Ramos (cell line): Measurements from ENCODE around the gene HOXD10.

Experiments
- in situ Hi-C: fragments of 300-500 bp; cut with MboI; formaldehyde crosslinking; loops from one replicate; pipeline ENCODE4 v1.14.3; 2022; ENCODE audit warnings: low sequenced_read_pairs; ENCODE audit not compliant: unreplicated experiment

Gene HOXD10

GRCh38 chr2:176140513-176141317, 24.1 kb downstream of the HOXD10 start:
- in situ Hi-C loops, result loop anchor here (5.0 to 25.0 kb wide), 3 partner anchors 312 to 997 kb away; no protein-coding TSS in a partner anchor

DNA sequence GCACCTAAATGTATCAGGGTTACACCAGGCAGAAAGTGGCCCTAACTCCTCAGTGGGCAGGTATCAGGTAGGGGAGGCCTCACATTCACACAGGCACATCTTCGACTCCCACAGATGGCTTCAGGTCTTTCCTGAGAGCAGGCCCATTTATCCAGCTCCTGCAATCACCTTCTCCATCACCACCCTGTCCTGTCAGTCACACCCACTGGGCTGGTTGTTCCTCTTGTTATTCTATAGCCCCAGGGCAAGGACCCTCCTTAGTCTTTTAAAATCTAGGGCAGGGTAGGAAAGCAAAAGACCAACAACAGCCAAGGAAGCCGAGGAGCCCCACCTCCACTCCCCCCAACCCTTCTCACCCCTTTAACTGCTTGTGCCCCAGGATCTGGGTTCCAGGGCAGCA, 25.7 kb downstream of the HOXD10 start:
- in situ Hi-C loops, result loop anchor here (5.0 to 25.0 kb wide), 3 partner anchors 310 to 995 kb away; no protein-coding TSS in a partner anchor

DNA sequence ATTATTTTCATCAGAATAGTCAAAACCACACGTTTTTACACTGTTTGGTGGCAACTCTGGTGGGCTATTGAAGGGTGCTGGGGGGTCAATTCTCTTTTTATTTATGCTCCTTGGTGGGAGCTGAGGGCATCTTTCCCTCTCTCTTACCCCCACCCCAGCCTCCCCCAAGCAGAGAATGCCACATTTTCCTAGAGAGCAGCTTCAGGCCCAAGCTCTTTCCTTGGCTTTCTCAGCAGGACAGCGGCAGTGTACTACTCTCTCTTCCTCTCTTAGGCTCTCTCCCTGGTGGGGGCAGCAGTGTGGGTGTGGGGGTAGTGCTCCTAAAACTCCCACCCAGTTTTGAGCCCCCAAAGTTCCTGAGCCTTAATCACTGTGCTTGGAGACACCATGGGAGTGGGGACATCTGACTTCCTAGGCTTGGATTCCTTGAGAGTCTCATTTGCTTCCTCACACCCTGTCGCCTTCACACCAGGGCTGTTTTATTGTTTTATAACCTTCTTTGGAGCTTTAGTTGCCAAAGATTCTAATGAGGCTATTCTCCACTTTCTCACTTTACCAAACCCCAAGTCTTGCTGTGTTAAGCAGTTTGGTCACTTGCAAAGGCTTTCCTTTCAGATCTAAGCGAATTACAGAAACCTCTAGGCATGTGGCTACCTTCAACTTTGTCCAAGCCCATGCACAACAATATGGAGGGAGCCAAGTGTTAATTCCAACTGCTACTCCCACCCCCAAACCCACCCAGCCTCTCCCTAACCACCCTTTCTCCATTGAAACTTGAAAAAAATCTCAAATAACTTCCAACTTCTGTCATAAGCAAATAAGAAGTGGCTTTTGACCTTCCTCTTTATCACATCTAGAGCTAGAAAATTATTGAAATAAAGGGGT, 28.7 kb downstream of the HOXD10 start:
- in situ Hi-C loops, result loop anchor here (25.0 kb wide), 2 partner anchors 667 to 992 kb away; no protein-coding TSS in a partner anchor

GRCh38 chr2:176146101-176146500, 29.5 kb downstream of the HOXD10 start:
- in situ Hi-C loops, result loop anchor here (25.0 kb wide), 2 partner anchors 666 to 991 kb away; no protein-coding TSS in a partner anchor

DNA sequence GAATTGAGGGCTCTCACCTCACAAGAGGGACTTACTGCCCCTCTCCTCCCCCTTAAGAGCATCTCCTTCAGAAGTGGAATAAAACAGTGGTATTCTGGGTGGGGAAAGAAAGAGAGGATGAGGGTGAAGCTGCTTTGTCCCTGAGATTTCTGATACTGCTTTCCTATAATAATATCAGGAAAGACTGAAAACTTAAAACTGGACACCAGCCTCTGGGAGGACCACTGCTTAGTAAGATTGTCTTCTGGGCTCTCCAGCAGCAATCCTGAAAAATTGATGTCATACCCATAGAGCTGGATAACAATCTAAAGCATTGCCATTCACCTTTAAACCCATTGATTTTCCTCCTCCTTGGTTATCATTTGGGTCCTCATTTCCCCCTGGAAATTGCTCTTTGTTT, 30.1 kb downstream of the HOXD10 start:
- in situ Hi-C loops, result loop anchor here (25.0 kb wide), 2 partner anchors 666 to 991 kb away; no protein-coding TSS in a partner anchor

GRCh38 chr2:176147210-176147799, 30.7 kb downstream of the HOXD10 start:
- in situ Hi-C loops, result loop anchor here (25.0 kb wide), 2 partner anchors 665 to 990 kb away; no protein-coding TSS in a partner anchor

- in situ Hi-C loops, result loop anchor here (25.0 kb wide), 2 partner anchors 664 to 989 kb away; no protein-coding TSS in a partner anchor
These were observed 31.4 kb downstream of the HOXD10 start for GRCh38 chr2:176147800-176148496.

GRCh38 chr2:176148751-176149421, 32.3 kb downstream of the HOXD10 start:
- in situ Hi-C loops, result loop anchor here (25.0 kb wide), 2 partner anchors 663 to 988 kb away; no protein-coding TSS in a partner anchor

DNA sequence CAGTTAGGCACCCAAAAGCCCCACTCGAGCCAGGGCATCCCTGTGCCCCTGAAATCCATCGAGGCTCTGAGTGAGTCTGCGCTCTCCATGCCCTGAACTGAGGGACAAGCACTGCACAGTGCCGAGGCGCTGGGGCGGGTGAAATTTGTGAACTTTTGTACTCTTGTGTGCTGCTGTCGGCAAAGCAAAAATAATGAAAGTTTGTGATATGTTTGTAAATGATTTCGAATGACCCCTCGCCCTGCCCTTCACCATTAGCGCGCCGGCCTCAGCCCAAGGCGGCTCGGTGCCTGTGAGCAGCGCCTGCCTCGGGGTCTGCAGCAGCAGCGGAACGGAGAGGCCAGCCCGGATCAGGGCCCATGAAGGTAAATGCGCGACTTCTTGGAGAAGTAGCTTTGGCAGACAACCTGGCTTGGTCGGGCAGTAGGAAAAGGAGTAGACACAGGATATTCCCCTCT, 32.9 kb downstream of the HOXD10 start:
- in situ Hi-C loops, result loop anchor here (25.0 kb wide), 2 partner anchors 663 to 988 kb away; no protein-coding TSS in a partner anchor

- in situ Hi-C loops, result loop anchor here (25.0 kb wide), 2 partner anchors 662 to 987 kb away; no protein-coding TSS in a partner anchor
These were observed 33.5 kb downstream of the HOXD10 start for GRCh38 chr2:176149939-176150583.

GRCh38 chr2:176150584-176151441, 34.2 kb downstream of the HOXD10 start:
- in situ Hi-C loops, result no loop called here

DNA sequence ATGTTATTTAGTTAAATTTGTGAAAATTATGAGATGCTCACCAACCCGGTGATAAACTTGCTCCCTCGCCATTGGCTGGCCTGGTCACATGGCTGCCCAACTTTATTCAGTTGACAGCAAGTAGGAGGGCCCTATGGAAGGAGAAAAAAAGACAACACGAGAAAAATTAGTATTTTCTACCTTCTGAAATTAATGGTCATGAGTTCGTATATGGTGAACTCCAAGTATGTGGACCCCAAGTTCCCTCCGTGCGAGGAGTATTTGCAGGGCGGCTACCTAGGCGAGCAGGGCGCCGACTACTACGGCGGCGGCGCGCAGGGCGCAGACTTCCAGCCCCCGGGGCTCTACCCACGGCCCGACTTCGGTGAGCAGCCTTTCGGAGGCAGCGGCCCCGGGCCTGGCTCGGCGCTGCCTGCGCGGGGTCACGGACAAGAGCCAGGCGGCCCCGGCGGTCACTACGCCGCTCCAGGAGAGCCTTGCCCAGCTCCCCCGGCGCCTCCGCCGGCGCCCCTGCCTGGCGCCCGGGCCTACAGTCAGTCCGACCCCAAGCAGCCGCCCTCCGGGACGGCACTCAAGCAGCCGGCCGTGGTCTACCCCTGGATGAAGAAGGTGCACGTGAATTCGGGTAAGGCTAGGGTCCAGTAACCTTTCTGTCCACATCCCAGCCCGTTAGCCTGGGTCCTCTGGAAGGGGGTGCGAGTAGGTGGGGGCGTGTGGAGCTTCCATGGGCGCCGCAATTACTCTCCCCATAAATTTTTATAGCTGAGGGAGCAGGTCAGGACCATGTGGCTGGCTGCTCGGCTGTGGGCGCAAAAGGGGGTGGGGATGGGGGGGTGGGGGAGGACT, 35.1 kb downstream of the HOXD10 start, which contains the start of gene HOXD4:
Gene HOXD4 (plus strand): TSS at position 109 of the 846 bp plus-strand sequence. CDS start 84 bp downstream, at position 193.
- in situ Hi-C loops, result no loop called here

DNA sequence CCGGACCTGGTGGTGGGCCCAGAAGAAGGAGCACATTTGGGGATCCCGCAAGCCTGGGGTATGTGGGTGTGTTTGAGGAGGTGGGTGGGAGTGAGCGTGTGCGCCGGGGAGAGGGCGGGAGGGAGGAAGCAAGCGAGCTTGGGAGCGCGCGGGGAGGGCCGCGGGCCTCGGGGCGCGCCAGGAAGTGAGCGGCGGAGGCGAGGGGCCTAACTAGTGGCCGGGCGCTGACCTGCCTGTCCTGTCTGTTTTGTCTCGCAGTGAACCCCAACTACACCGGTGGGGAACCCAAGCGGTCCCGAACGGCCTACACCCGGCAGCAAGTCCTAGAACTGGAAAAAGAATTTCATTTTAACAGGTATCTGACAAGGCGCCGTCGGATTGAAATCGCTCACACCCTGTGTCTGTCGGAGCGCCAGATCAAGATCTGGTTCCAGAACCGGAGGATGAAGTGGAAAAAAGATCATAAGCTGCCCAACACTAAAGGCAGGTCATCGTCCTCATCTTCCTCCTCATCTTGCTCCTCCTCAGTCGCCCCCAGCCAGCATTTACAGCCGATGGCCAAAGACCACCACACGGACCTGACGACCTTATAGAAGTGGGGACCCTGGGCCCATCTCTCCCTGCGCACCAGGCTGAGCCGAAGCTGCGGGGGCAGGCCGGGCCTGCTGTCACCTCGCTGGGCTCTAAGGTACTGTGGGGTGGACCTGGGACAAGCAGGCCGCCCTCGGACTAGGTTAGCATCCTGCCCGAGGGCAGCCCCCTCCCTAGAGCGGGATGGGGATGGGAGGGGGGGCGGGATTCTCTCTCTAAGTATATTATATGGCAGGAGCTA, 36.0 kb downstream of the HOXD10 start:
- in situ Hi-C loops, result no loop called here

GRCh38 chr2:176154576-176155252, 38.1 kb downstream of the HOXD10 start:
- in situ Hi-C loops, result no loop called here
